DOHH2 (cell line): ENCODE data around the gene CPT1B.

Experiments
- CTCF ChIP-seq: fragments of 200-600 bp; sonication (generic); IDR thresholded peaks from one replicate; pipeline ENCODE4 v1.5.1; 2014; ENCODE audit warnings: antibody characterized with exemption, mild to moderate bottlenecking, low read depth, low read length; ENCODE audit not compliant: poor library complexity, severe bottlenecking
- EZH2phosphoT487 ChIP-seq: fragments of 200-600 bp; sonication (generic); IDR thresholded peaks from 2 replicates; pipeline ENCODE4 v1.6.1; 2017; ENCODE audit warnings: borderline replicate concordance, mild to moderate bottlenecking, antibody characterized with exemption, low read length, moderate library complexity, mixed read lengths

- no peak for TF ChIP-seq CTCF
- TF ChIP-seq EZH2phosphoT487, result no peak
Measured at GRCh38 chr22:50578776-50579310, 616 bp upstream of the CPT1B start.
